Measurements from ENCODE around the gene PPP1R14D.

The PPP1R14D gene

GRCh38 chr15:40854161-40854560 lies 25.7 kb upstream of the PPP1R14D start:
- H3K9me2 ChIP-seq (replicated peaks; ENCODE audit: control insufficient read depth, low read length): no peaks in the 10 kb centered on the region
- H3K79me2 ChIP-seq (ENCODE audit: control insufficient read depth, low read length): no peaks in the 10 kb centered on the region
- H3K4me3 ChIP-seq (ENCODE audit: low read length): no peak overlapping the region
- H3K27ac ChIP-seq (ENCODE audit: low read depth, low read length): no peak overlapping the region
- no peak overlapping the region for H3K4me2 ChIP-seq (ENCODE audit: low read length)
- no peaks in the 10 kb centered on the region for H3K9me3 ChIP-seq (ENCODE audit: control insufficient read depth, insufficient read depth, low read length)
- H3K27me3 ChIP-seq (ENCODE audit: control insufficient read depth, low read length): no peaks in the 10 kb centered on the region
- peaks cover 4% of the 10 kb centered on the region for H3K4me1 ChIP-seq (ENCODE audit: control insufficient read depth, low read length)
- no peaks in the 10 kb centered on the region for H4K20me1 ChIP-seq (ENCODE audit: control insufficient read depth, insufficient read depth, low read depth, low read length)
- H3F3A ChIP-seq (ENCODE audit: control insufficient read depth, insufficient read depth): no peaks in the 10 kb centered on the region
- no peaks in the 10 kb centered on the region for H3K36me3 ChIP-seq (ENCODE audit: control insufficient read depth, low read length)
- TF ChIP-seq CTCF (IDR thresholded peaks at IDR 0.05; ENCODE audit: low read depth, low read length, poor library complexity, severe bottlenecking) (no peak), EZH2phosphoT487 (IDR thresholded peaks at IDR 0.05; ENCODE audit: borderline replicate concordance, low read length) (no peak)

GRCh38 chr15:40853241-40853890 lies 24.9 kb upstream of the PPP1R14D start:
- Histone ChIP-seq H3K79me2 (ENCODE audit: control insufficient read depth, low read length) (no peaks in the 10 kb centered on the region), H3K4me3 (ENCODE audit: low read length) (no peak overlapping the region), H3K27me3 (ENCODE audit: control insufficient read depth, low read length) (no peaks in the 10 kb centered on the region), H3K36me3 (ENCODE audit: control insufficient read depth, low read length) (no peaks in the 10 kb centered on the region), H3K9me2 (replicated peaks; ENCODE audit: control insufficient read depth, low read length) (no peaks in the 10 kb centered on the region), H4K20me1 (ENCODE audit: control insufficient read depth, insufficient read depth, low read depth, low read length) (no peaks in the 10 kb centered on the region), H3F3A (ENCODE audit: control insufficient read depth, insufficient read depth) (no peaks in the 10 kb centered on the region), H3K4me2 (ENCODE audit: low read length) (no peak overlapping the region), H3K9me3 (ENCODE audit: control insufficient read depth, insufficient read depth, low read length) (no peaks in the 10 kb centered on the region), H3K4me1 (ENCODE audit: control insufficient read depth, low read length) (peaks cover 4% of the 10 kb centered on the region), H3K27ac (ENCODE audit: low read depth, low read length) (no peak overlapping the region)
- TF ChIP-seq EZH2phosphoT487 (IDR thresholded peaks at IDR 0.05; ENCODE audit: borderline replicate concordance, low read length): no peak
- TF ChIP-seq CTCF (IDR thresholded peaks at IDR 0.05; ENCODE audit: low read depth, low read length, poor library complexity, severe bottlenecking): no peak

GRCh38 chr15:40852529-40852928 lies 24.0 kb upstream of the PPP1R14D start:
- TF ChIP-seq CTCF (IDR thresholded peaks at IDR 0.05; ENCODE audit: low read depth, low read length, poor library complexity, severe bottlenecking): no peak
- no peak for TF ChIP-seq EZH2phosphoT487 (IDR thresholded peaks at IDR 0.05; ENCODE audit: borderline replicate concordance, low read length)
- Histone ChIP-seq H3K9me2 (replicated peaks; ENCODE audit: control insufficient read depth, low read length) (no peaks in the 10 kb centered on the region), H3K4me2 (ENCODE audit: low read length) (no peak overlapping the region), H3K4me3 (ENCODE audit: low read length) (no peak overlapping the region), H3F3A (ENCODE audit: control insufficient read depth, insufficient read depth) (peaks cover 3% of the 10 kb centered on the region; the same call in 1 of the 2 replicates), H3K4me1 (ENCODE audit: control insufficient read depth, low read length) (peaks cover 7% of the 10 kb centered on the region), H3K27ac (ENCODE audit: low read depth, low read length) (no peak overlapping the region), H3K27me3 (ENCODE audit: control insufficient read depth, low read length) (no peaks in the 10 kb centered on the region), H3K9me3 (ENCODE audit: control insufficient read depth, insufficient read depth, low read length) (no peaks in the 10 kb centered on the region), H3K79me2 (ENCODE audit: control insufficient read depth, low read length) (no peaks in the 10 kb centered on the region), H4K20me1 (ENCODE audit: control insufficient read depth, insufficient read depth, low read depth, low read length) (no peaks in the 10 kb centered on the region), H3K36me3 (ENCODE audit: control insufficient read depth, low read length) (no peaks in the 10 kb centered on the region)

All from DOHH2 (cell line).